CD4-positive, alpha-beta T cell treated with Interleukin-10 for 1 hour (primary cell): ENCODE data around the gene SERPINI2.

Experiments used
- DNase-seq: peaks from one replicate; pipeline ENCODE4 v3.0.0-alpha.2; 2020

The SERPINI2 gene

GRCh38 chr3:167473863-167474262, at the start of gene SERPINI2:
SERPINI2 (minus strand) TSS chr3:167474042; CDS start chr3:167471834, 2,208 bp downstream.
- DNase-seq: no peak

GRCh38 chr3:167521006-167521355, 47.1 kb upstream of the SERPINI2 start:
- peak; percentile 1 for DNase-seq

GRCh38 chr3:167520266-167521005, 46.6 kb upstream of the SERPINI2 start:
- no peak for DNase-seq

GRCh38 chr3:167507954-167508353, 34.1 kb upstream of the SERPINI2 start:
- no peak for DNase-seq

GRCh38 chr3:167502401-167502800, 28.6 kb upstream of the SERPINI2 start:
- DNase-seq: no peak

GRCh38 chr3:167501941-167502340, 28.1 kb upstream of the SERPINI2 start:
- DNase-seq: no peak

GRCh38 chr3:167497903-167498302, 24.1 kb upstream of the SERPINI2 start:
- no peak for DNase-seq

- DNase-seq: no peak
Observed at GRCh38 chr3:167493244-167493643, 19.4 kb upstream of the SERPINI2 start.

- DNase-seq: no peak
Observed at GRCh38 chr3:167491621-167492020, 17.8 kb upstream of the SERPINI2 start.

GRCh38 chr3:167489571-167489970, 15.7 kb upstream of the SERPINI2 start:
- DNase-seq: no peak

- DNase-seq: no peak
Observed at GRCh38 chr3:167487556-167487955, 13.7 kb upstream of the SERPINI2 start.

GRCh38 chr3:167484551-167484950, 10.7 kb upstream of the SERPINI2 start:
- no peak for DNase-seq

GRCh38 chr3:167483708-167484475, 10.1 kb upstream of the SERPINI2 start:
- DNase-seq: no peak

GRCh38 chr3:167481164-167481563, 7.3 kb upstream of the SERPINI2 start:
- DNase-seq: no peak

- DNase-seq: no peak
Observed at GRCh38 chr3:167480748-167481147, 6.9 kb upstream of the SERPINI2 start.

- DNase-seq: no peak
Observed at GRCh38 chr3:167469381-167469780, 4.5 kb downstream of the SERPINI2 start.

- no peak for DNase-seq
Observed at GRCh38 chr3:167467848-167468611, 5.8 kb downstream of the SERPINI2 start.

- no peak for DNase-seq
Observed at GRCh38 chr3:167466966-167467365, 6.9 kb downstream of the SERPINI2 start.

- no peak for DNase-seq
Observed at GRCh38 chr3:167456157-167456799, 17.6 kb downstream of the SERPINI2 start.

- DNase-seq: no peak
Observed at GRCh38 chr3:167453815-167454214, 20.0 kb downstream of the SERPINI2 start.

- DNase-seq: no peak
Observed at GRCh38 chr3:167451282-167451681, 22.6 kb downstream of the SERPINI2 start.

- DNase-seq: no peak
Observed at GRCh38 chr3:167450675-167451074, 23.2 kb downstream of the SERPINI2 start.

- no peak for DNase-seq
Observed at GRCh38 chr3:167450195-167450594, 23.6 kb downstream of the SERPINI2 start.
